ENCODE results near the gene SDE2.
"Not testable (repeated sequence)": the region's sequence is repeated elsewhere in the genome, so short reads cannot be mapped to it uniquely, and the experiment has no call there.

The SDE2 gene

DNA sequence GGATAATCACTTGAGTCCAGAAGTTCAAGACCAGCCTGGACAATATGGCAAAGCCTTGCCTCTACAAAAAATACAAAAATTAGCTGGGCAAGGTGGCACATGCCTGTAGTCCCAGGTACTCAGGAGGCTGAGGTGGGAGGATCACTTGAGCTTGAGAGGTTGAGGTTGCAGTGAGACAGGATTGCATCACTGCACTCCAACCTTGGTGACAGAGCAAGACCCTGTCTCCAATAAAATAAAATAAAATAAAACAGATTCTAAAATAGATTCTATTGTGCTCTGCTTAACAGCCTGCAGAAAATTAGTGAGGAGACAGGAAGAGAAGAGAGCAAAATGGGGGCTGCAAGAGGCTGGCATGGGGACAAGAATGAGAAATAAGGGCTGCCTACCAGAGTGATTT is 7.5 kb upstream of the SDE2 start:
- no peak for DNase-seq (ENCODE audit: low read depth in 3 of 3)

- no peak for DNase-seq (ENCODE audit: low read depth in 3 of 3)
Measured at GRCh38 chr1:226004396-226004795, 5.3 kb upstream of the SDE2 start.

DNA sequence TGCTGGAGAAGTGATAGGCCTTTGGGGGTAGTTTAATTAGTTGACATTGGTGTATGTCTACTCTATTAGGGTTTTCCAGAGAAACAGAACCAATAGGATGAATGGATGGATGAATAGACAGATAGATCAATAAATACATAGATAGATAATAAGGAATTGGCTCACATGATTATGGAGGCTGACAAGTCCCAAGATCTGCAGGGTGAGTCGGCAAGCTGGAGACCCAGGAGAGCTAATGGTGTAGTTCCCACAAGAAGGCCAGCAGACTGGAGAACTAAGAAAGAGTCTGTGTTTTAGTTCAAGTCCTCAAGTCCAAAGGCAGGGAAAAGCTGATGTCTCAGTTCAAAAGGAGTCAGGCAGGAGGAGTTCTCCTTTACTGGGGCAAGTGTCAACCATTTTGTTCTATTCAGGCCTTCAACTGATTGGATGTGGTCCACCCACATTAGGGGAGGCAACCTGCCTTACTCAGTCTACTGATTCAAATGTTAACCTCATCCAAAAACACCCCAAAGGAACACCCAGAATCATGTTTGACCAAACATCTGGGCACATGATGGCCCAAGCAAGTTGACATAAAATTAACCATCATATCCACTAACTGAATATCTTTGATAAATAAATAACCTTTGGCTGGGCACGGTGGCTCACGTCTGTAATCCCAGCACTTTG is 4.5 kb upstream of the SDE2 start:
- no peak for DNase-seq (ENCODE audit: low read depth in 3 of 3)

- DNase-seq (ENCODE audit: low read depth in 3 of 3): peak in 1 of 3 experiments; percentile 35
Measured at GRCh38 chr1:226002667-226003501, 3.7 kb upstream of the SDE2 start.

- peak in 1 of 3 experiments; percentile 42 for DNase-seq (ENCODE audit: low read depth in 3 of 3)
Measured at GRCh38 chr1:226001963-226002666, 3.0 kb upstream of the SDE2 start.

DNA sequence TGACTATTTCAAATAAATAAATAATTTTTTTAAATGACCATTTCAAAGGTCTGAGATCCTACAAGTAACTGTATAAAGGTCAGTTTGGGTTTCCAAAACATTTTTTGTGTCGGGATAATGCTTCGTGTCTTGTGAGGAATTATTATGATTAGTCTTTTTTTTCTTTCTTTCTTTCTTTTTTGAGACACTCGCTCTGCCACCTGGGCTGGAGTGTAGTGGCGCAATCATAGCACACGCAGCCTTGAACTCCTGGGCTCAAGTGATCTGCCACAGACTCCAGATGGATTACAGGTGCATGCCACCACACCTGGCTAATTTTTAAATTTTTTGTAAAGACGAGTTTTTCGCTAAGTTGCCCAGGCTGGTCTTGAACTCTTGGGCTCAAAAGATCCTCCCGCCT is 1.9 kb upstream of the SDE2 start:
- no peak for DNase-seq (ENCODE audit: low read depth in 3 of 3)

GRCh38 chr1:226000493-226001081 is 1.4 kb upstream of the SDE2 start:
- not testable (repeated sequence) for DNase-seq (ENCODE audit: low read depth in 3 of 3)

DNA sequence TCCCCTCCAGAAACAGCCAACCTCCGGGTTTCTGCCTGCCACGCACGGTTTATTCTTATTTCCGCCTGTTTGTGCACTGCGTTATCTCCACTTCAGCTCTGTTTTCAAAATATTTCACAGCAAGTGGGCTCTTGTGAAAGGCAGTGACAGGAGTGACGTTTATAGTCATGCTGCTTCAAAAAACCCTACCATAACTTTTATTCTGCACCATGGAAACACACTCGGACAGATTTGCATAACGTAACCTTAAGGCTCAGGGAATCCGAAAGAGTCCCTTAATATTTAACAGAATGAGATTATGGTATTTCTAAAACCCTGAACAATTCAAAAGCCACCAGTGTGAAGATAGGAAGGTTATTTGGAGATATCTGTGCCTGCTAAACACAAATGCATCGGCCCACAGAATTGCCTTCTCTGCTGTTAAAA is 782 bp upstream of the SDE2 start:
- DNase-seq (ENCODE audit: low read depth in 3 of 3): no peak

DNA sequence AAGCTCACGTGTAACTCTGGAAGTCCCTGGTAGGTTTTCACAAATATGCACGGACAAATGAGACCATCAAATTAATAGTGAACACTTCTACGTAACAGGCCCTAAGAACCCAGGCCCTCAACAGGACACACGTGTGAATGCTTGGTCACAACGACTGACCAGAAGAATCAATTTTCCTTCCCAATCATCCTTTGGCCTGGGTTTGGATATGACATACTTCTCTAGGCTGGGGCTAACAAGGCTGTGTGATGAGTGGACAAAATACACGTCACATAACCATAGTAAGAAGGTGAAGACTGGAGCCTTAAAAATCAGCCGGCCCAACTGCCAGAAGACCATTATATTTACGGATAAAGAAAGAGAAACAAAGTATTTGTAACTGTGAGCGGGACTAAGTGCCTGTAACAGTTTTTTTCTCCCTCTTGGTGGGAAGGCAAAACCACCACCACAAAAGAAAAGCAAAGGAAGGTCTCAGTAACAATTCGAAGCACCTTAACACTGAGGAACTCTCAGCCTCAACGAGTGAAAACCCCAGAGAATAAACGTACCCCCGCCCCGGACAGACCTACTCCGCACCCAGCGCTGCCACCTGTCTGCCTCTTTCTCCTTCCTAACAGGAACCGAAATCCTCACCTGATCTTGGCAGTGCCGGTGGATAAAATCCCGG is 450 bp downstream of the SDE2 start:
- no peak for DNase-seq (ENCODE audit: low read depth in 3 of 3)

DNA sequence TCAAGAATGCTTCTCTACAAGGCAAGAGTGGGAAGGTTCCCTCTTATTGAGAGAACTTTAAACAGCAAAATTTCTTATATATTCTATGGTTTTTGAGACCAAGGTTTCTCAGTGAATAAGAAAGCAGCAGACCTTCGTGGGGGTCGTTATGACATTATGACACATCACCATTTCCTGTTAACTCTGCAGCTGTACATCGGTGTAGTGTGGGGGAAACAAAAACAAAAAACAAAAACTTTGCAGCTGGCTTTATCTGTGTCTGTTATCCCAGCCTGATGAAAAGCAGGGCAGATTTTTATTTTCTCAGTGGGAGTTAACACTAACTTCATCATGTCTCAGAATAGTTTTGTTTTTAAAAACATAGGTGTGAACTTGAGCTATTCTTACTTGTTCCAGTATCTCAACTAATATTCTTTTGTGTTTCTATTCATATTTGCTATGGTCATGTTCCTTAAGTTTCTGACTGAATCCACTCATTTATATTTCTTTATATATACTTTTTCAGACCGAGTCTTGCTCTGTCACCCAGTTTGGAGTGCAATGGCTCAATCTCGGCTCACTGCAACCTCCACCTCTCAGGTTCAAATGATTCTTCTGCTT is 2.1 kb downstream of the SDE2 start:
- DNase-seq (ENCODE audit: low read depth in 3 of 3): no peak

- no peak for DNase-seq (ENCODE audit: low read depth in 3 of 3)
Measured at GRCh38 chr1:225995919-225996864, 3.0 kb downstream of the SDE2 start.

DNA sequence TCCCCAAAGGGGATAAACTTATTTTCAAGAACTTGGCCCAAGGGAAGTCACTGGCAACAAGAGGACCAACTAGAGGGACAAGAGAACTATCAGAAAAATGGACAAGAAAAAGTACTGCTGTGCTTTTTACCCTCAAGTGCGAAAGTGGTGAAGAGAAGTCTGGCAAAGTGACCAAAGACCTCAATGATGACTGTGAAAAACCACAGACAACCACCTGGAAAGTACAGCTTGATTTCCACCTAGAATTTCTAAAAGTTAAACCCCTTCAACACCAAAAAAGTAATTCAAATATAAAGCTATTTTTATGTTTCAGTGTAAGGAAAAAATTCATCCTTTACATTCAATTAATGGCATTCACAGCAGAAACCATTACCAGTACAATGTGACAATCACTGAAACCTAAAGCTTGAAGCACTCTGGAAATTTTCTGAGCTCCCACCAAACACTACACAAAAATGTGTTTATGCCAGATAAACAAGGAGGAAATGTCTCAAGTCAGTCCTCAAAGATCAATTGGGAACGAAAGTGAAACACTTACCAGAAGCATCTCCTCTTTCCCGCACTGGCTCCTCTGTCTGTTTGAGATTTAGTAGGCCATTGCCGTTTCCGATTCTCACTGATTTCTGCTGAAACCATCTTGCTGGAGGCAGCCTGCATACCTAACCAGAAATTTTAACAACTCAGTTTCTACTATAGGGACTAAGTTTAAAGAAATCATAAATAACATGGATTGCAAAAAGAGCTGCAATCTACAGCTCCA is 8.3 kb downstream of the SDE2 start:
- DNase-seq (ENCODE audit: low read depth in 3 of 3): no peak

- no peak for DNase-seq (ENCODE audit: low read depth in 3 of 3)
Measured at GRCh38 chr1:225987491-225988316, 11.4 kb downstream of the SDE2 start.

DNA sequence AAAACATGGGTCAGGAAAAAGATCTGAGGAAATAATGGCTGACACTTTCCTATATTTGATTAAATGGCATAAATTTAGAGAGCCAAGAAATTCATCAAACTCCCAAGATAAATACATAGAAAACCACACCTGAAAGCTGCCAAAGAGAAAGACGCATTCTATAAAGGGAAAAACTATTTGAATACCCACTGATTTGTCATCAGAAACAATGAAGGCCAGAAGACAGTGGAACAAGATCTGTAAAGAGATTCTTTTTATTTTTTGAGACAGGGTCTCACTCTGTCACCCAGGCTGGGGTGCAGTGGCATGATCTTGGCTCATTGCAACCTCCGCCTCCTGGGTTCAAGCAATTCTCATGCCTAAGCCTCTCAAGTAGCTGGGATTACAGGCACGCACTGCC is 17.4 kb downstream of the SDE2 start:
- no peak for DNase-seq (ENCODE audit: low read depth in 3 of 3)

GRCh38 chr1:225980005-225980836 is 18.9 kb downstream of the SDE2 start:
- DNase-seq (ENCODE audit: low read depth in 3 of 3): no peak

DNA sequence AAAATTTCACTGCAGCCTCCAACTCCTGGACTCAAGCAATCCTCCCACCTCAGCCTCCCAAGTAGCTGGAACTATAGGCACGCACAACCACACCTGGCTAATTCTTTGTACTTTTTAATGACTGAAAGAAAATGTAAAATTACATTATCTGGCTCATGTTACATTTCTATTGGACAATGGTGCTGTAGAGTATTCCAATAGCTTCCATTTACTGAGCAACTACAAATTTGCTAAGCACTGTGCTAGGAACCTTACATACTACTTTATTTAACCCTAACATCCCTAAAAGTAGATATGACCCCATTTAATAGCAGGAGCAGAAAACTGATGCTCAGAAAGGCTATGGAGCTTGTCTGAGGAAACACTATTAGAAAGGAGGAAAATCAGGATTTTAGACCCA is 19.7 kb downstream of the SDE2 start:
- no peak for DNase-seq (ENCODE audit: low read depth in 3 of 3)

GRCh38 chr1:225977937-225978748 is 21.0 kb downstream of the SDE2 start:
- no peak for DNase-seq (ENCODE audit: low read depth in 3 of 3)

Data from stimulated activated CD4-positive, alpha-beta T cell treated with anti-CD3 and anti-CD28 coated beads, TNF-alpha, amount 100 ng/mL, for 24 hours (primary cell).